Testis (tissue), 5 donors: ENCODE data around the gene MMRN1. TPM values are rescaled to one million over a fixed set of nuclear protein-coding genes. Genes with fewer than 3 reads are reported as not detected.

Source experiments
- DNase-seq: peaks from one replicate; pipeline ENCODE4 v3.0.0-alpha.2; 2019
- H3K27ac ChIP-seq, 2 donors: fragments of 200-600 bp; sonication (generic); one replicate each; pipeline ENCODE4 v1.5.1; 2019
- H3K27me3 ChIP-seq: fragments of 200-600 bp; sonication (generic); one replicate; pipeline ENCODE4 v1.5.1; 2019
- H3K36me3 ChIP-seq: fragments of 200-600 bp; sonication (generic); one replicate; pipeline ENCODE4 v1.5.1; 2017; ENCODE audit warnings: low read depth; ENCODE audit errors: missing control alignments
- H3K4me1 ChIP-seq: fragments of 200-600 bp; sonication (generic); one replicate; pipeline ENCODE4 v1.5.1; 2019
- H3K4me3 ChIP-seq, 2 donors: fragments of 200-600 bp; sonication (generic); one replicate each; pipeline ENCODE4 v1.5.1; 2017 to 2019
- H3K9me3 ChIP-seq: fragments of 200-600 bp; sonication (generic); one replicate; pipeline ENCODE4 v1.5.1; 2017
- CTCF ChIP-seq, 3 experiments: fragments of 450-650 bp in 2 of 3; fragments of 200-600 bp in 1 of 3; sonication (generic) in 1 of 3; IDR thresholded peaks; one replicate each; pipeline ENCODE4 v1.5.1; 2016 to 2019; ENCODE audit warnings: antibody characterized with exemption in 3 of 3, mild to moderate bottlenecking in 2 of 3, moderate library complexity in 1 of 3
- POLR2A ChIP-seq: fragments of 450-650 bp; IDR thresholded peaks from one replicate; pipeline ENCODE4 v1.6.1; 2017; ENCODE audit warnings: antibody characterized with exemption, mild to moderate bottlenecking, moderate library complexity
- WGBS, 2 donors: methylation state at CpG; one replicate each; pipeline ENCODE4 v1.1.5; 2018; 5-methylcytosine and 5-hydroxymethylcytosine counted together
- intact Hi-C: fragments of 100-400 bp; cut with DNase I; formaldehyde crosslinking; loops from one replicate; pipeline ENCODE4 v1.15.1; 2023; ENCODE audit warnings: low total_unique reads
- long read RNA-seq, 2 donors: transcript quantifications; one replicate each; lab custom pipeline, GENCODE V29; 2026
- polyA plus RNA-seq: library from polyadenylated mRNA; stranded (reverse); fragments of 350-450 nt; fragmentation: Illumina TruSeq; extraction: RNeasy Lipid Tissue Mini Kit (QIAGEN cat#74804); gene quantifications from one replicate; pipeline ENCODE4 v1.2.3, GENCODE V29; 2014; ENCODE audit warnings: low read depth, low replicate concordance; ENCODE audit not compliant: insufficient read depth
- total RNA-seq, 2 donors: library from RNA; depleted of rRNA; stranded (reverse); fragments of >200 nt; gene quantifications; one replicate each; pipeline ENCODE4 v1.2.3, GENCODE V29; 2016

The MMRN1 gene
- total RNA-seq = 1 to 10 TPM; 4.8 to 7.1 TPM
- 17.4 TPM for polyA plus RNA-seq
- long read RNA-seq, donor 1, partial matches to known transcripts = 0 of 2 reads
- long read RNA-seq, donor 1, other reads (novel, unspliced or antisense) = 0 of 2 reads
- long read RNA-seq, donor 2, full-length matches to known transcripts = 1 of 1 reads
- long read RNA-seq, donor 2, partial matches to known transcripts = 0 of 1 reads
- long read RNA-seq, donor 2, other reads (novel, unspliced or antisense) = 0 of 1 reads

- no peak for DNase-seq
- H3K36me3 ChIP-seq = no peaks in the 10 kb centered on the region
Observed at GRCh38 chr4:89894649-89895550, at the start of gene MMRN1. Gene MMRN1 (plus strand): TSS chr4:89894854. CDS start chr4:89894972, 118 bp downstream.

DNA sequence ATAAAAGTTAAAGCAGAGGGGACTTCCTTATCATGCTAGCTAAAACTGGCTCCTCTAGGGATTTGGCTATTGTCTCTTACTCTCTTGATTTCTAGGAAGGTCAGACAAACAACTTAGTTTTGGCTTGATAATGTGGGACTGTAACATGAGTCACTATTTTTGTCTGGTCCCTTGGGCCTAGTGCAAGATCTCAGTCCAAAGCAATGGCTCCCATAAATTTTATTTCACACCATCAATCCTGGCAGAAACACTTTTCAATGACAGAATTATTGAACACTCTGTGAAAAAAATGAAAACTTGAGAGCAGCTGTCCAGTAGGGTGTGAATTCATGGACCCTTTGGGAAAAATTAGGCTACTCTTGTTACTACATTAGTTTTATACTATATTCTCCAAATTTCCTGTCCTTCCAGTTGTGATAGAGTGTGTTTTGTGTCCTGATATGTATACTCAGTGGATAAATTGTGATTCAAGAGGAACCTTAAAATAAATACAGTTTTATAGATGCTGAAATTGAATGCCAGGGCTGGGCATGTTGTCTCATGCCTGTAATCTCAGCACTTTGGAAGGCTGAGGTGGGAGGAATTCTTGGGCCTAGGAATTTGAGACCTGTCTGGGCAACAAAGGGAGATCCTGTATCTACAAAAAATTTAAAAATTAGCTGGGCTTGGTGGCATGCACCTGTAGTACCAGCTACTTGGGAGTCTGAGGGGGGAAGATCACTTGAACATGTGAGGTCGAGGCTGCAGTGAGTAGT is 46.9 kb upstream of the MMRN1 start:
- WGBS, 2 donors = 92 to 100% methylated on average over 1 of the region's 1 CpG
- TF ChIP-seq CTCF (IDR thresholded peaks at IDR 0.05) (no peak), POLR2A (no peak)
- Histone ChIP-seq H3K27me3 (no peaks in the 10 kb centered on the region), H3K4me3 (no peak overlapping the region), H3K36me3 (no peaks in the 10 kb centered on the region), H3K9me3 (no peaks in the 10 kb centered on the region), H3K4me1 (no peaks in the 10 kb centered on the region), H3K27ac (no peak overlapping the region)
- intact Hi-C loops = no loop called here
- no peak for DNase-seq

More at GRCh38 chr4:89894649-89895550, at the start of gene MMRN1:
- intact Hi-C loops = no loop called here
- H3K9me3 ChIP-seq = no peaks in the 10 kb centered on the region
- H3K27ac ChIP-seq = no peak within 1 kb of the TSS
- no peak for TF ChIP-seq POLR2A
- TF ChIP-seq CTCF (IDR thresholded peaks at IDR 0.05) = no peak
- H3K4me1 ChIP-seq = no peaks in the 10 kb centered on the region
- H3K27me3 ChIP-seq = no peaks in the 10 kb centered on the region
- H3K4me3 ChIP-seq = no peak within 1 kb of the TSS
- 76% methylated on average over 11 of the region's 11 CpGs for WGBS, 2 donors

DNA sequence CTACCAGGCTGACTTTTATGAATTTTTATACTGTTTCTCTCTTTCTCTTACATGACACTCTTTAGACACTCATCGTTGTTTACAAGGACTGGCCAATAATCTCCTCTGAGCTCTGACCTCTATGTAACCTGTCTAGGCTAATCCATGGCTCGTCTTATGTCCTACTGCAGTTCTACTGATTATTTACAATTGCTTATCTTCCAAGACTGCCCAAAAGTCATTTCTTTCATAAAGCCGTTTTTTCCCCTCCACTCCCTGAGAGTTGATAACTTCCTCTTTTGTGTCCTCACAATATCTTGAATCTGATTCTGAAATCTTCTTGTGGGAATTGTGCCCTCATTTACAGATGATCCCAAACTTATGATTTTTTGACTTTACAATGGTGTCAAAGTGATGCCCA is 39.4 kb upstream of the MMRN1 start:
- H3K4me3 ChIP-seq = no peak overlapping the region
- TF ChIP-seq CTCF (IDR thresholded peaks at IDR 0.05) = no peak
- no peak for TF ChIP-seq POLR2A
- no peaks in the 10 kb centered on the region for H3K9me3 ChIP-seq
- no peak overlapping the region for H3K27ac ChIP-seq
- 78 to 89% methylated on average over 3 of the region's 3 CpGs for WGBS, 2 donors
- no peaks in the 10 kb centered on the region for H3K4me1 ChIP-seq
- H3K27me3 ChIP-seq = no peaks in the 10 kb centered on the region
- intact Hi-C loops = no loop called here
- H3K36me3 ChIP-seq = no peaks in the 10 kb centered on the region
- no peak for DNase-seq

- no peaks in the 10 kb centered on the region for H3K9me3 ChIP-seq
- intact Hi-C loops = no loop called here
- no peak overlapping the region for H3K4me3 ChIP-seq
- H3K27ac ChIP-seq = no peak overlapping the region
- no peak for TF ChIP-seq CTCF (IDR thresholded peaks at IDR 0.05)
- no peak for DNase-seq
- no peaks in the 10 kb centered on the region for H3K36me3 ChIP-seq
- no peaks in the 10 kb centered on the region for H3K27me3 ChIP-seq
- no peaks in the 10 kb centered on the region for H3K4me1 ChIP-seq
- 71 to 76% methylated on average over 5 of the region's 5 CpGs for WGBS, 2 donors
Observed at GRCh38 chr4:89860971-89861370, 33.7 kb upstream of the MMRN1 start.
